IPS DF 4.7 (cell line): ENCODE results near the gene CENPF.

Experiments
- DNase-seq: peaks from one replicate; pipeline ENCODE4 v3.0.0-alpha.2; 2013; ENCODE audit warnings: low spot score; ENCODE audit errors: extremely low read depth

The CENPF gene

DNA sequence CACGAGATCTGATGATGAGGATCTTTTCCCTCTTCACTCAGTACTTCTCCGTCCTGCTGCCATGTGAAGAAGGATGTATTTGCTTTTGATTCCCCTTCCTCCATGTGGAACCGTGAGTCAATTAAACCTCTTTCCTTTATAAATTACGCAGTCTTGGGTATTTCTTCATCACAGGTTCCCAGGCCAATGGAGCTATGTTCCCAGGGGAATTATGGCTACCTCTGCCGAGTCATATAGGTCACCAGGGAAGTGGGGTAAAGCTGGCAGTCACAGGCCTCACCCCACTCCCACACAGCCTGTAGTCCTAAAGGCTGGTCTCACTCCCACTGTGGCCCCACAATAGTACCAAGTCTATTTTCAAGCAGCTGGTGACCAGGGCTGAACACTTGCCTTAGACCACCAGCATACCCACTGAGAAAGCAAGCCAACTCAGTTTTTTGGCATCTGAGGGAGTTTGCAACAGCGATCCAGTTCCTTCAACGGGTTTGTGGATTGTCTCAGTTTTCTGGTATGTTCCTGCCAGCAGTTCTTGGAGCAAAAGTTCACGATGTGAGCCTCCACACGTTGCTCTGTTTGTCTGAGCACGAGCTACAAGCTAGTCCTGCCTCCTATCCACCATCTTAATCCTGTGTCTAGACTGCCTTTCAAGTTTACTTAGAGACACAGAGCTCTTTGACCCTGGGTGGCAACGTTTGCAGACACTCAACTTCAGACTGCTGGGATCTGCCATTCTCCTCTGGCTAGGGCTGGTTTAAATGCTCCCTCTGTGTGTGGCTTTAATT, 104.5 kb downstream of the CENPF start:
- no peak for DNase-seq

- no peak for DNase-seq
Observed at GRCh38 chr1:214708321-214708955, 105.4 kb downstream of the CENPF start.

DNA sequence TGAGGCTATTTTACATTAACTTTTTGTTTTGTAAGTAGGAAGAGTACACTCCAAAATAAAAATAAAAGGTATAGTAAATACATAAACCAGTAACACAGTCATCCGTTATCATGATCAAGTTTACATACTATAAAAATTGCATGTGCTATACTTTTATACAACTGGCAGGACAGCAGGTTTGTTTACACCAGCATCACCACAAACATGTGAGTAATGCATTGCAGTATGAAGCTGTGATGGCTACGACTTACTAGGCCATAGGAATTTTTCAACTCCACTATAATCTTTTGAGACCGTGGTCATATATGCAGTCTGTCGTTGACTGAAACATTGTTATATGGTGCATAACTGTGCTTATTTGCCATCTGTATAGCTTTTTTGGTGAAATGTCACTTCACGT, 106.2 kb downstream of the CENPF start:
- no peak for DNase-seq

GRCh38 chr1:214712737-214713136, 109.7 kb downstream of the CENPF start:
- no peak for DNase-seq
